SK-N-SH treated with all-trans-retinoic acid at 6 μM for 48 hours (cell line): ENCODE measurements around the gene PLCL2.

Source experiments
- ATAC-seq: fragments of 200-7000 bp; cut with Tn5 transposase; 3 replicates; pipeline ENCODE4 v1.9.1; 2020; ENCODE audit warnings: mild to moderate bottlenecking, moderate library complexity
- BACH2 ChIP-seq: fragments of 250-450 bp; sonication (Bioruptor Pico); IDR thresholded peaks from 2 replicates; pipeline ENCODE4 v1.9.0; 2021; ENCODE audit warnings: mild to moderate bottlenecking, borderline replicate concordance
- CREB5 ChIP-seq: fragments of 250-450 bp; sonication (Bioruptor Pico); IDR thresholded peaks from 2 replicates; pipeline ENCODE4 v1.5.1; 2020; ENCODE audit warnings: low read depth, mild to moderate bottlenecking, moderate library complexity
- CSDC2 ChIP-seq: fragments of 250-450 bp; sonication (Bioruptor Pico); IDR thresholded peaks from 2 replicates; pipeline ENCODE4 v1.5.0; 2020; ENCODE audit warnings: mild to moderate bottlenecking, moderate library complexity
- CSRNP3 ChIP-seq: fragments of 250-450 bp; sonication (Bioruptor Pico); IDR thresholded peaks from 2 replicates; pipeline ENCODE4 v1.5.1; 2021; ENCODE audit warnings: mild to moderate bottlenecking, moderate library complexity
- ESRRG ChIP-seq: fragments of 250-450 bp; sonication (Bioruptor Pico); IDR thresholded peaks from 2 replicates; pipeline ENCODE4 v1.6.1; 2021; ENCODE audit warnings: mild to moderate bottlenecking
- GLIS3 ChIP-seq: fragments of 250-450 bp; sonication (Bioruptor Pico); IDR thresholded peaks from 2 replicates; pipeline ENCODE4 v1.5.0; 2020; ENCODE audit warnings: mild to moderate bottlenecking, moderate library complexity
- ISL1 ChIP-seq: fragments of 250-450 bp; sonication (Bioruptor Pico); IDR thresholded peaks from 2 replicates; pipeline ENCODE4 v2.1.2; 2022; ENCODE audit warnings: mild to moderate bottlenecking, moderate library complexity
- OSR1 ChIP-seq: fragments of 250-450 bp; sonication (Bioruptor Pico); IDR thresholded peaks from 2 replicates; pipeline ENCODE4 v1.8.0; 2022; ENCODE audit warnings: moderate library complexity, mild to moderate bottlenecking, inconsistent platforms
- PATZ1 ChIP-seq: fragments of 250-450 bp; sonication (Bioruptor Pico); IDR thresholded peaks from 2 replicates; pipeline ENCODE4 v1.8.0; 2020; ENCODE audit warnings: mild to moderate bottlenecking, moderate library complexity, borderline replicate concordance
- POU6F1 ChIP-seq: fragments of 250-450 bp; sonication (Bioruptor Pico); IDR thresholded peaks from 2 replicates; pipeline ENCODE4 v1.8.0; 2021; ENCODE audit warnings: low read depth, mild to moderate bottlenecking, moderate library complexity, borderline replicate concordance
- PPARA ChIP-seq: fragments of 250-450 bp; sonication (Bioruptor Pico); IDR thresholded peaks from 2 replicates; pipeline ENCODE4 v1.5.0; 2020; ENCODE audit warnings: mild to moderate bottlenecking, borderline replicate concordance
- SNAI2 ChIP-seq: fragments of 250-450 bp; sonication (Bioruptor Pico); IDR thresholded peaks from 2 replicates; pipeline ENCODE4 v1.5.0; 2020; ENCODE audit warnings: mild to moderate bottlenecking, moderate library complexity
- TSHZ2 ChIP-seq: fragments of 250-450 bp; sonication (Bioruptor Pico); IDR thresholded peaks from 2 replicates; pipeline ENCODE4 v1.5.0; 2020; ENCODE audit warnings: mild to moderate bottlenecking, moderate library complexity
- ZC3H10 ChIP-seq: fragments of 250-450 bp; sonication (Bioruptor Pico); IDR thresholded peaks from 2 replicates; pipeline ENCODE4 v1.5.1; 2021; ENCODE audit warnings: mild to moderate bottlenecking, moderate library complexity
- ZNF565 ChIP-seq: fragments of 450-650 bp; formaldehyde crosslinking; conservative IDR thresholded peaks from 2 replicates; pipeline ENCODE4 v1.5.0; 2020; ENCODE audit warnings: low read depth, mild to moderate bottlenecking, moderate library complexity
- ZNF70 ChIP-seq: fragments of 450-650 bp; formaldehyde crosslinking; IDR thresholded peaks from 2 replicates; pipeline ENCODE4 v1.5.0; 2020; ENCODE audit warnings: mild to moderate bottlenecking, moderate library complexity
- ZNF8 ChIP-seq: fragments of 450-650 bp; formaldehyde crosslinking; IDR thresholded peaks from 2 replicates; pipeline ENCODE4 v1.5.0; 2020; ENCODE audit warnings: mild to moderate bottlenecking, moderate library complexity

The PLCL2 gene

GRCh38 chr3:16935781-16936180 is 51.0 kb downstream of the PLCL2 start:
- no peak for ATAC-seq
- TF ChIP-seq ISL1 (CRISPR knock-in tag) (no peak), TSHZ2 (CRISPR knock-in tag) (no peak), CSRNP3 (CRISPR knock-in tag) (no peak), ZNF8 (CRISPR knock-in tag) (no peak), CREB5 (CRISPR knock-in tag) (no peak), PPARA (CRISPR knock-in tag) (no peak), CSDC2 (CRISPR knock-in tag) (no peak), SNAI2 (no peak), POU6F1 (CRISPR knock-in tag) (no peak), GLIS3 (CRISPR knock-in tag) (no peak), OSR1 (no peak), ZC3H10 (CRISPR knock-in tag) (no peak), ZNF70 (CRISPR knock-in tag) (no peak), ZNF565 (CRISPR knock-in tag) (no peak), PATZ1 (CRISPR knock-in tag) (no peak)

GRCh38 chr3:16936233-16936632 is 51.5 kb downstream of the PLCL2 start:
- ATAC-seq, result no peak
- TF ChIP-seq POU6F1 (CRISPR knock-in tag), result no peak
- TF ChIP-seq ESRRG (CRISPR knock-in tag), result no peak
- no peak for TF ChIP-seq CREB5 (CRISPR knock-in tag)
- no peak for TF ChIP-seq TSHZ2 (CRISPR knock-in tag)
- TF ChIP-seq GLIS3 (CRISPR knock-in tag), result no peak
- no peak for TF ChIP-seq PATZ1 (CRISPR knock-in tag)
- no peak for TF ChIP-seq BACH2 (CRISPR knock-in tag)
- TF ChIP-seq, all 23 proteins: peak for 0
